K562 (cell line): ENCODE results near the gene ANKRD23. TPM values are rescaled to one million over a fixed set of nuclear protein-coding genes. Genes with fewer than 3 reads are reported as not detected.

Experiments
- ATF7 ChIP-seq: fragments of 450-650 bp; IDR thresholded peaks from 2 replicates; pipeline ENCODE4 v1.7.1; 2014; ENCODE audit warnings: mild to moderate bottlenecking, moderate library complexity
- DACH1 ChIP-seq: fragments of 450-650 bp; IDR thresholded peaks from 2 replicates; pipeline ENCODE4 v1.6.1; 2018; ENCODE audit not compliant: partially characterized antibody
- ELF4 ChIP-seq: fragments of 450-650 bp; formaldehyde crosslinking; IDR thresholded peaks from 2 replicates; pipeline ENCODE4 v1.4.0; 2022; ENCODE audit warnings: missing genetic modification characterization
- ESRRA ChIP-seq: fragments of 450-650 bp; IDR thresholded peaks from 2 replicates; pipeline ENCODE4 v1.6.1; 2014; ENCODE audit warnings: low read depth, mild to moderate bottlenecking, moderate library complexity, borderline replicate concordance
- JUN ChIP-seq, 2 experiments: sonication (generic) in 1 of 2; formaldehyde crosslinking in 1 of 2; IDR thresholded peaks; 2 replicates each; pipeline versions ENCODE4 v1.6.1 to v1.8.0; 2012 to 2022; ENCODE audit warnings: borderline replicate concordance in 2 of 2, mild to moderate bottlenecking in 2 of 2, improper control_type of control experiment in 1 of 2, low read depth in 1 of 2, low read length in 1 of 2, missing genetic modification reagents in 1 of 2
- L3MBTL2 ChIP-seq: fragments of 450-650 bp; IDR thresholded peaks from 2 replicates; pipeline ENCODE4 v1.6.1; 2016; ENCODE audit warnings: mild to moderate bottlenecking, moderate library complexity
- NR2C1 ChIP-seq, 2 experiments: fragments of 450-650 bp; IDR thresholded peaks; 2 replicates each; pipeline ENCODE4 v1.6.1; 2017; ENCODE audit warnings: mild to moderate bottlenecking in 2 of 2, antibody characterized with exemption in 1 of 2, inconsistent platforms in 1 of 2, missing compliant biosample characterization in 1 of 2, missing genetic modification characterization in 1 of 2
- RFX7 ChIP-seq: fragments of 250-450 bp; sonication (Bioruptor Pico); IDR thresholded peaks from 2 replicates; pipeline ENCODE4 v1.5.1; 2021; ENCODE audit warnings: mild to moderate bottlenecking
- TAF15 ChIP-seq: fragments of 200-400 bp; formaldehyde crosslinking; IDR thresholded peaks from 2 replicates; pipeline ENCODE4 v1.6.1; 2017; ENCODE audit warnings: mild to moderate bottlenecking, low read depth, low read length, moderate library complexity
- TOE1 ChIP-seq, 2 experiments: fragments of 450-650 bp in 1 of 2; sonication (generic) in 1 of 2; formaldehyde crosslinking in 1 of 2; IDR thresholded peaks; 2 replicates each; pipeline versions ENCODE4 v1.7.1 to v1.8.0; 2016 to 2022; ENCODE audit warnings: borderline replicate concordance in 2 of 2, mild to moderate bottlenecking in 2 of 2, antibody characterized with exemption in 1 of 2, inconsistent platforms in 1 of 2, low read depth in 1 of 2, missing genetic modification reagents in 1 of 2, moderate library complexity in 1 of 2
- TSC22D4 ChIP-seq: fragments of 450-650 bp; IDR thresholded peaks from 2 replicates; pipeline ENCODE4 v1.6.1; 2016; ENCODE audit warnings: missing genetic modification characterization, missing biosample characterization, control low read depth
- ZC3H4 ChIP-seq: sonication (generic); formaldehyde crosslinking; IDR thresholded peaks from 2 replicates; pipeline ENCODE4 v1.9.0; 2021; ENCODE audit warnings: missing genetic modification reagents, borderline replicate concordance
- ZNF253 ChIP-seq: fragments of 250-450 bp; sonication (Bioruptor Pico); conservative IDR thresholded peaks from 2 replicates; pipeline ENCODE4 v1.6.1; 2021; ENCODE audit warnings: mild to moderate bottlenecking
- ZNF780A ChIP-seq: fragments of 250-450 bp; sonication (Bioruptor Pico); IDR thresholded peaks from 2 replicates; pipeline ENCODE4 v1.5.0; 2021; ENCODE audit warnings: mild to moderate bottlenecking
- polyA plus RNA-seq, 8 experiments: library from polyadenylated mRNA; depleted of rRNA in 4 of 8; stranded (reverse) in 5 of 8; unstranded in 3 of 8; fragments of >200 nt; fragmentation: Nextera tagmentation in 2 of 8; fragmentation: Illumina TruSeq in 1 of 8; extraction: Ambion mirVana in 2 of 8; extraction: Trizol in 1 of 8; gene quantifications; 2 replicates each; pipeline versions ENCODE4 v1.2.1 to v1.2.3, GENCODE V29; 2011 to 2014; ENCODE audit warnings: inconsistent platforms in 1 of 8, missing spikeins in 1 of 8
- total RNA-seq, 7 experiments: library from RNA; depleted of rRNA in 6 of 7; stranded (reverse); fragments of >200 nt in 6 of 7; fragmentation: Illumina TruSeq in 2 of 7; extraction: Trizol in 2 of 7; gene quantifications; 2 replicates each; pipeline versions ENCODE4 v1.2.1 to v1.2.3, GENCODE V29; 2011 to 2021; ENCODE audit warnings: low replicate concordance in 1 of 7
- TF ChIP-seq, protein P1 (sequence below), 2 experiments: IDR thresholded peaks; 2 replicates each; pipeline ENCODE4 v1.6.1; 2012; ENCODE audit warnings: improper control_type of control experiment in 2 of 2, low read depth in 2 of 2, low read length in 2 of 2, borderline replicate concordance in 1 of 2
- TF ChIP-seq, protein P2 (sequence below): sonication (generic); formaldehyde crosslinking; IDR thresholded peaks from 2 replicates; pipeline ENCODE4 v1.8.0; 2022; ENCODE audit warnings: mild to moderate bottlenecking, missing genetic modification reagents
- TF ChIP-seq, protein P3 (sequence below): sonication (generic); IDR thresholded peaks from 2 replicates; pipeline ENCODE4 v1.6.1; 2016
- TF ChIP-seq, protein P4 (sequence below): fragments of 250-450 bp; sonication (Bioruptor Pico); IDR thresholded peaks from 2 replicates; pipeline ENCODE4 v1.8.0; 2021; ENCODE audit warnings: moderate library complexity, mild to moderate bottlenecking, inconsistent platforms
- TF ChIP-seq, protein P5 (sequence below), 2 experiments: fragments of 450-650 bp in 1 of 2; sonication (generic) in 1 of 2; formaldehyde crosslinking; conservative IDR thresholded peaks; 2 replicates each; pipeline versions ENCODE4 v1.4.0 to v1.8.1; 2020 to 2022; ENCODE audit warnings: mild to moderate bottlenecking in 1 of 2, missing genetic modification reagents in 1 of 2
- TF ChIP-seq, protein P6 (sequence below): sonication (generic); formaldehyde crosslinking; IDR thresholded peaks from 2 replicates; pipeline ENCODE4 v1.4.0; 2020; ENCODE audit warnings: mild to moderate bottlenecking, missing genetic modification reagents

ANKRD23 gene
- total and polyA plus RNA-seq, 9 of the 15 experiments (the other 6 are each of a cell fraction or from before 2014, with no cell fraction given): 0.32 to 4.8 (median 2.8) TPM

DNA sequence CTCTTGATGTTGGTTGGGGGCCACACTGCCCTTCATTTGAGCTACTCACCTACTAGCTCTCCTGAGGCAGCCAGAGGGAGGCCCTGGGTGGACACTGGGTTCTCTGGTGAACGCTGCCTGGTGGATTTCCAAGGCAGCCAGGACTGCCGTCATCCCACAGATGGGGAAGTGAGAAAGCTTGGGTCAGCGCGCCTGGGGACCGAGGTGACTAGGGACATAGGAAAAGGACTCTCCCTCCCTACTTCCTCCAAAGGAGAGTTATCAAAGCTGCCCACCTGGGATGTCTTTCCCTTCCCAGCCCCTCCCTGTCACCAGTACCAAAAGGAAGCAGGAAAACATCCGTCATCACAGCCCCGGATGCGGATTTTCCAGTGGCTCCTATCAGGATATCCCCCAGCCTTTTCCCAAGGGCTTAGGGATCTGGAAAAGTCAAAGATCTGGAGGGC lies 29.9 kb upstream of the ANKRD23 start (continued):
- TF ChIP-seq, protein P1, sequence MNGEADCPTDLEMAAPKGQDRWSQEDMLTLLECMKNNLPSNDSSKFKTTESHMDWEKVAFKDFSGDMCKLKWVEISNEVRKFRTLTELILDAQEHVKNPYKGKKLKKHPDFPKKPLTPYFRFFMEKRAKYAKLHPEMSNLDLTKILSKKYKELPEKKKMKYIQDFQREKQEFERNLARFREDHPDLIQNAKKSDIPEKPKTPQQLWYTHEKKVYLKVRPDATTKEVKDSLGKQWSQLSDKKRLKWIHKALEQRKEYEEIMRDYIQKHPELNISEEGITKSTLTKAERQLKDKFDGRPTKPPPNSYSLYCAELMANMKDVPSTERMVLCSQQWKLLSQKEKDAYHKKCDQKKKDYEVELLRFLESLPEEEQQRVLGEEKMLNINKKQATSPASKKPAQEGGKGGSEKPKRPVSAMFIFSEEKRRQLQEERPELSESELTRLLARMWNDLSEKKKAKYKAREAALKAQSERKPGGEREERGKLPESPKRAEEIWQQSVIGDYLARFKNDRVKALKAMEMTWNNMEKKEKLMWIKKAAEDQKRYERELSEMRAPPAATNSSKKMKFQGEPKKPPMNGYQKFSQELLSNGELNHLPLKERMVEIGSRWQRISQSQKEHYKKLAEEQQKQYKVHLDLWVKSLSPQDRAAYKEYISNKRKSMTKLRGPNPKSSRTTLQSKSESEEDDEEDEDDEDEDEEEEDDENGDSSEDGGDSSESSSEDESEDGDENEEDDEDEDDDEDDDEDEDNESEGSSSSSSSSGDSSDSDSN (IDR thresholded peaks at IDR 0.05; ENCODE audit: borderline replicate concordance in 1 of 2, low read depth in 2 of 2, low read length in 2 of 2): peak in 1 of 2 experiments; percentile 54; a peak in 1 of 4 replicates
- TF ChIP-seq, protein P2, sequence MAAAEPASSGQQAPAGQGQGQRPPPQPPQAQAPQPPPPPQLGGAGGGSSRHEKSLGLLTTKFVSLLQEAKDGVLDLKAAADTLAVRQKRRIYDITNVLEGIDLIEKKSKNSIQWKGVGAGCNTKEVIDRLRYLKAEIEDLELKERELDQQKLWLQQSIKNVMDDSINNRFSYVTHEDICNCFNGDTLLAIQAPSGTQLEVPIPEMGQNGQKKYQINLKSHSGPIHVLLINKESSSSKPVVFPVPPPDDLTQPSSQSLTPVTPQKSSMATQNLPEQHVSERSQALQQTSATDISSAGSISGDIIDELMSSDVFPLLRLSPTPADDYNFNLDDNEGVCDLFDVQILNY (CRISPR knock-in tag): no peak
- TF ChIP-seq ELF4 (CRISPR knock-in tag) (peak; percentile 45; the same call in 1 of the 2 replicates), L3MBTL2 (no peak), TOE1 (IDR thresholded peaks at IDR 0.05; ENCODE audit: borderline replicate concordance) (0 out of 2 replicates have a peak, but pooled peaks have one; percentile 36), TOE1 (CRISPR knock-in tag; IDR thresholded peaks at IDR 0.05; ENCODE audit: borderline replicate concordance, low read depth) (no peak), TAF15 (no peak), DACH1 (no peak), ATF7 (0 out of 2 replicates have a peak, but pooled peaks have one; percentile 11), ZC3H4 (CRISPR knock-in tag) (no peak), ZNF253 (CRISPR knock-in tag) (no peak), NR2C1 (IDR thresholded peaks at IDR 0.05) (no peak), NR2C1 (tag; IDR thresholded peaks at IDR 0.05) (no peak), RFX7 (CRISPR knock-in tag) (no peak), JUN (IDR thresholded peaks at IDR 0.05; ENCODE audit: borderline replicate concordance, low read depth, low read length) (no peak), JUN (CRISPR knock-in tag; IDR thresholded peaks at IDR 0.05; ENCODE audit: borderline replicate concordance) (no peak), ZNF780A (CRISPR knock-in tag) (no peak), TSC22D4 (tag) (no peak), ESRRA (no peak)
- TF ChIP-seq, protein P3, sequence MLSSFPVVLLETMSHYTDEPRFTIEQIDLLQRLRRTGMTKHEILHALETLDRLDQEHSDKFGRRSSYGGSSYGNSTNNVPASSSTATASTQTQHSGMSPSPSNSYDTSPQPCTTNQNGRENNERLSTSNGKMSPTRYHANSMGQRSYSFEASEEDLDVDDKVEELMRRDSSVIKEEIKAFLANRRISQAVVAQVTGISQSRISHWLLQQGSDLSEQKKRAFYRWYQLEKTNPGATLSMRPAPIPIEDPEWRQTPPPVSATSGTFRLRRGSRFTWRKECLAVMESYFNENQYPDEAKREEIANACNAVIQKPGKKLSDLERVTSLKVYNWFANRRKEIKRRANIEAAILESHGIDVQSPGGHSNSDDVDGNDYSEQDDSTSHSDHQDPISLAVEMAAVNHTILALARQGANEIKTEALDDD: no peak
- TF ChIP-seq, protein P4, sequence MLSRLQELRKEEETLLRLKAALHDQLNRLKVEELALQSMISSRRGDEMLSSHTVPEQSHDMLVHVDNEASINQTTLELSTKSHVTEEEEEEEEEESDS (CRISPR knock-in tag): no peak
- TF ChIP-seq, protein P5, sequence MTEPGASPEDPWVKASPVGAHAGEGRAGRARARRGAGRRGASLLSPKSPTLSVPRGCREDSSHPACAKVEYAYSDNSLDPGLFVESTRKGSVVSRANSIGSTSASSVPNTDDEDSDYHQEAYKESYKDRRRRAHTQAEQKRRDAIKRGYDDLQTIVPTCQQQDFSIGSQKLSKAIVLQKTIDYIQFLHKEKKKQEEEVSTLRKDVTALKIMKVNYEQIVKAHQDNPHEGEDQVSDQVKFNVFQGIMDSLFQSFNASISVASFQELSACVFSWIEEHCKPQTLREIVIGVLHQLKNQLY (CRISPR knock-in tag; conservative IDR thresholded peaks at IDR 0.05): no peak
- TF ChIP-seq, protein P6, sequence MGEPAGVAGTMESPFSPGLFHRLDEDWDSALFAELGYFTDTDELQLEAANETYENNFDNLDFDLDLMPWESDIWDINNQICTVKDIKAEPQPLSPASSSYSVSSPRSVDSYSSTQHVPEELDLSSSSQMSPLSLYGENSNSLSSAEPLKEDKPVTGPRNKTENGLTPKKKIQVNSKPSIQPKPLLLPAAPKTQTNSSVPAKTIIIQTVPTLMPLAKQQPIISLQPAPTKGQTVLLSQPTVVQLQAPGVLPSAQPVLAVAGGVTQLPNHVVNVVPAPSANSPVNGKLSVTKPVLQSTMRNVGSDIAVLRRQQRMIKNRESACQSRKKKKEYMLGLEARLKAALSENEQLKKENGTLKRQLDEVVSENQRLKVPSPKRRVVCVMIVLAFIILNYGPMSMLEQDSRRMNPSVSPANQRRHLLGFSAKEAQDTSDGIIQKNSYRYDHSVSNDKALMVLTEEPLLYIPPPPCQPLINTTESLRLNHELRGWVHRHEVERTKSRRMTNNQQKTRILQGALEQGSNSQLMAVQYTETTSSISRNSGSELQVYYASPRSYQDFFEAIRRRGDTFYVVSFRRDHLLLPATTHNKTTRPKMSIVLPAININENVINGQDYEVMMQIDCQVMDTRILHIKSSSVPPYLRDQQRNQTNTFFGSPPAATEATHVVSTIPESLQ (CRISPR knock-in tag): no peak
